ENCODE data around the gene SEMA5A.

Gene SEMA5A

DNA sequence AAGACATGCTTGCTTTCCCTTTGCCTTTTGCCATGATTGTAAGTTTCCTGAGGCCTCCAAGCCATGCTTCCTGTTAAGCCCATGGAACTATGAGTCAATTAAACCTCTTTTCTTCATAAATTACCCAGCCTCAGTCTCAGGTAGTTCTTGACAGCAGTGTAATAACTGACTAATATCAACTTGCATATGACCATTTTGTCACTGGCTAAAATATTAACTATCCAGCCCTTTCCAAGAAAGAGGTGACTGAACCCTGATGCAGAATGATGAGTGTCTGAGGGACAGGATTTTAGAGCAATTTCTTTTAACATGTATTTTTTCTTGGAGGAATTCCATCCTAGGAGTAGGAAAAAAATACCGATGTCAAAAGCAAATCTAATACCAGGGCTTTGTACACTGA is 266.1 kb downstream of the SEMA5A start:
- DNase-seq (ENCODE audit: low read depth in 2 of 2), result no peak

DNA sequence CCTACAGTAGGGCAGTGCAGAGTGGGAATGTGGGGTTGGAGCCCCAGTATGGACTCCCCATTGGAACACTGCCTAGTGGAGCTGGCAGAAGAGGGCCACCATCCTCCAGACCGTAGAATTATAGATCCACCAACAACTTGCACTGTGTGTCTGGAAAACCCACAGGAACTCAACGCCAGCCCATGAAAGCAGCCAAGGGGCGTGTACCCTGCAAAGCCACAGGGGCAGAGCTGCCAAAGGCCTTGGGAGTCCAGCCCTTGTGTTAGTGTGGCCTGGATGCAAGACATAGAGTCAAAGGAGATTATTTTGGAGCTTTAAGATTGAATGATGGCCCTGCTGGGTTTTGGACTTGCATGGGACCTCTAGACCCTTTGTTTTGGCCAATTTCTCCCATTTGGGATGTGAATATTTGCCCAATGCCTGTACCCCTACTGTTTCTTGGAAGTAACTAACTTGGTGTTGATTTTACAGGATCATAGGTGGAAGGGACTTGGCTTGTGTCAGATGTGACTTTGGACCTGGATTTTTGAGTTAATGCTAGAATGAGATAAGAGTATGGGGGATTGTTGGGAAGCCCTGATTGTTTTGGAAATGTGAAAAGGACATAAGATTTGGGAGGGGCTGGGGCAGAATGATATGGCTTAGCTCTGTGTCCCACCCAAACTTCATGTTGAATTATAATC is 266.8 kb downstream of the SEMA5A start:
- DNase-seq (ENCODE audit: low read depth in 2 of 2), result no peak

DNA sequence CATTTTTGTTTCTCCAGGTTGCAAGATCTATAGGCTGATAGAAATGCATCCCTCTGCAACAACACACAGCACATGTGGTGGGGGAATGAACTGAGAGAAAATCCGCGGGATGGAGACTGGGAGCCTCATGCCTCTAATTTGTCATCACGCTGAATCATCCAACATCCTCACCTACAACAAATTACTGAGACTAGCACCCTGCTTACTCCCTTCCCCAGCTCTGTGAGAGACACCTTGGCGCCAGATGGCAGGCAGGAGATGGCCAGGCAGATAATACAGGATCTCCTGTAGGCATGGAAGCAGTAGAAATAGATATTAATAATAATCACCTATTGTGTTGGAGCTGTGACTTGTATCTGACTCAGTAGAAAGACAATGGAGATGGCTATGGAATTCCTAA is 276.9 kb downstream of the SEMA5A start:
- no peak for DNase-seq (ENCODE audit: low read depth in 2 of 2)

DNA sequence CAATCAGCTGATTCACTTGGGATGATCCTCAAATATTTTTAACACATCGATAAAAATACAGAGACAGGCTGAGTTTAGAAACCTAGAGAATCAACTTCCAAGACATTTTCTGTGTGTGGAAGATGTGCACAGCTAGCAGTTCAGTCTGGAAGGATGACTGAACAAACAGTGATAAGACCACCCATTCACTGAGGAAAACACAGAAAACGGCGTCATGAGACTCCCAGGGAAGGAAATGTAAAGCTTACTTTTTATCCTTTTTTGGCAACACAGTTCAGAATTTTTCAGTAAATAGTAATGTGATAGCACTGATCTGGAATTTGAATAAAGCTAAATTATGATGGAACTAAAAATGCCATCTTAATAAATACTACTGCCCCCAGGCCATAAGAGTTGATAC is 277.6 kb downstream of the SEMA5A start:
- no peak for DNase-seq (ENCODE audit: low read depth in 2 of 2)

DNA sequence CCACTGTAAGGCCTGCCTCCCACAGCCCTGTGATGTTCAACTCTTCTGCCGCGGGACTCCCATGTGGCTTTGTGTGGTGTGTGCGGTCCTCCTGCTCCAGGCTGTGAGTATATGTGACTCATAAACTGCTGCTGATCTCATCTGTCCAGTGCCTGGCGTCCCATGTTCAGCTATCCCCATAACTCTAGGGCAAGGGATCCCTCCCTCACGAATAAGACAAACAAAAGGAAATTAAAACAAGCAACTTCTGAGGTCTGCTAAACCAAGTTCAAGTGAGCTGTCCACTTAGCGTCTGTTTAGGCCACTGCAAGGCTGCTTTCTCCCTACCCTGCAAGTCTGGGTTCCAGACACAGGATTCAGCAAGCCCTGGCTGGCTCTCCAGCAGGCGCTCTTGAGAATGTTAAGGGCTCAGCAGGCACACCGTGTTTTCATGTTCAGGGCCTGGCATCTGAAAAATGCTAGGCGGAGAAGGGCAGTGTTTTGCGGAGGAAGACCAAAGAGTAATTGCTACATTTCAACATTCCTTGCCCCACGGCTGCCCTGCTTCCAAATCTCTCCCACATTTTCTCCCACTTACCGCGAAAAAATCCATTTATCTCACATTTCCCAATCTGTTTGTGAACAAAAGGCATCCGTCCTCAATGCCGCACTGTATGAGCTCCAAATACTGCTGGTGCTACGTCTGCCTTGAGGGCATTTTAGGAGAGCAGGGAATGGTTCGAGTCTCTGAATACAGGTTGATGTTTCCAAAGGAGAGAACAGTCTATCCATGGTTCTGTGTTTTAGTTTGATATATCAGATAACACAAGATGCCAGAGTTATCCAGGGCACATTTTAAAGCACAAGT is 280.2 kb downstream of the SEMA5A start:
- DNase-seq (ENCODE audit: low read depth in 2 of 2), result no peak

DNA sequence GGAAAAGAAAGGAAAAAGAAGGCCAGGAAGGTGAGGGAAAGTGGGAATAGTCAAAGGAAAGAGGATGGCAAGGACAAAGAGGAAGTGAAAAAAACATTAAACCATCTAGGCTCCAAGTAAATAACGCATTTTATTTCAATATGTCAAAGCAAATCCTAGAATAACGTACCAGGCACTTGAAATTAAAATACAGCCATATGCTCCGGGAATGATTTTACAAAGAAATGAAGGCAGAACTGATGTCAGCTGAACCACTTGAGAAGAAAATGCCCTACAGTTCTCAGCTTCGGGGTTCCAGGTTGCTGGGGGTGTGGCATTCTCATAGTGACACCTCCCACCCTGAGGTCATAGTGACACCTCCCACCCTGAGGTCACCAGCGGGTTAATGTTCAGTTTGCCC is 281.6 kb downstream of the SEMA5A start:
- DNase-seq (ENCODE audit: low read depth in 2 of 2), result no peak

DNA sequence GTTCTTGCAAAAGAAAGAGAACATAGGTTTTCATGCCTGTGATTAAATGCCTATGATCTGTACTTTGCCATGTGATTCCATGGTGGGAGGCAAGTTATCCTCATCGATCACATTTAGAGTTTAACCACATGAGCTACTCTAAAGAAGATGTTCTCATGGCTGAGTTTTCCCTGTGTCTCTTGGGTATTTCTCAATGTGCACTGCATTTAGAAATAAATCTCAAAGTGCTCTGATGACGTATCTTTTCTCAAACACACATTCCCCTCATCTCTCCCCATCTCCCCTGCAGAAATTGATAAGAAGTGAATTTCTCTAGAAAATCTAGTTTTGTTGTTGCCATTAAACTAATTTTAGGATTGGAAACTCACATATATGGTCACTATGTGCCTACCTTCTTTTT is 282.2 kb downstream of the SEMA5A start:
- DNase-seq (ENCODE audit: low read depth in 2 of 2), result no peak

DNA sequence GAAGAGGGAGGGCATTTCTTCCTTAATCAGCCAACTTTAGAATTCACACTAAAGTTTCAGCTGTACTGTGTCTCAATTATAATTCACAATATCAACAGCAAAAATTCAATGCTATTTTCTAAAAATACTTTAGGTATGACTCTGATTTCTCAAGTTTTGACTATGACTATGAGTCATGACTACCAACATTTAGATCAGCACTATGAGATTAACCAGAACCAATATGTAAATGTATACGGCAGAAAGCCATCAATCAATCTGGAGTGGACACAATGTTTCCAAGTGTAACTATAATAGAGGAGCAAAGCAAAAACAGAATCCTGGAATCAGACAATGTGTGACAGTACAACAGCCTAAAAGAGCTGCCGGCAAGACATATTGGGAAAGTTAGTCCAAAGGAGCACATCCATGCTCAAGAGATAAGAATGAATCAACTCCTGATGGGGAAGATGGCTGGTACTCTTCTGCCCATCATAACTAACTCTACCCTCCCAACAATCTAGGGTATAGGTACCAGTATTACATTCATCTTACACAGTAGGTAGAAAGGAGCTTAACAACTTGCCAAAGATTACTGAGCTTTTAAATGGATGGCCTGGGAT is 294.4 kb downstream of the SEMA5A start:
- no peak for DNase-seq (ENCODE audit: low read depth in 2 of 2)

DNA sequence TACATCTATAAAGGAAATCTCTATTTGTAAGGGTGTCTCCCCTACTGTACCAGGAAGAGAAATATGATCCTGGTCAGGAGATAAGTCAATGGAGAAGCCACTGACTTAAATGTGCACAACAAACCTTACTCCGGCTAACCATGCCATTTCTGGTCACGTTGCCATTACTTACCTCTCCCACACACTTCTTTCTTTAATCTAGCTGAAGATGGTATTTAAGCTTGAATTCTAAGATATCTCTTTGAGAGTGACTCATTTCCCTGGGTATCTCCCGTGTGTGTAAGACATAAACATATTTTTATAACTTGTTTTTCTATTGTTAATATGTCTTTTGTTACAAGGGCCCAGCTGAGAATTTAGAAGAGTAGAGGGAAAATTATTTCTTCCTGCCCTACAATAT is 296.6 kb downstream of the SEMA5A start:
- no peak for DNase-seq (ENCODE audit: low read depth in 2 of 2)

DNA sequence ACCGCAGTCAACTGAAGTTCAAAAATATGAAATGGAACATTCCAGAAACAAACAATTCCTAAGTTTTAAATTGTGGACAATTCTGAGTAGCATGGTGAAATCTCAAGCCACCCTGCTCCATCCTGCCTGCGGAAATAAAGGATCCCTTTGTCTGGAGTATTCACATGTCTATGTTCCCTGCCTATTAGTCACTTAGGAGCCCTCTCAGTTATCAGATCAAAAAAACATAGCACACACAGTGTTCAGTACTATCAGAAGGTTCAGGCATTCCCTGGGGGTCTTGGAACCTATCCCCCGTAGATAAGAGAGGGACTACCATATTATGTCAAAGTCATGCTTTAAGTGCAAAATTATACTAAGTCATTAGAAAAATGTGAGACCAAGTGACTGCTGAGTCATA is 300.8 kb downstream of the SEMA5A start:
- DNase-seq (ENCODE audit: low read depth in 2 of 2), result no peak

DNA sequence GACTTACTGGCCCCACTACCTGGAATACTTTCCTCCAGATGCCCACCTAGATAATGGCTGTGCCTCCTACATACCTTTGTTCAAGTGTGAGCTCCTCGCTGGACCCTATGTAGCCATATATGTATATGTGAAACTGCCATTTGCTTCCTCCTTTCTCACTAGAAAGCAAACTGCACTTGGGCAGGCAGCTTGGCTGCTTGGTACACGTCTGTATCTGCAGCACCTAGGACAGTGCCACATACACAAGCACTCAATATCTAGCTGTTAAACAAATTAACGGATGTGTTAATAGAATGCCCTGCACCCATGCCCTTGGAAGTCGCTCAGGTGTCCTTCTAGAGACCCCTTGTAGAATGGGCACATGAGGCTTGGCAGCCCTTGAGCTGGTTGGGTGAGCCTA is 301.5 kb downstream of the SEMA5A start:
- no peak for DNase-seq (ENCODE audit: low read depth in 2 of 2)

DNA sequence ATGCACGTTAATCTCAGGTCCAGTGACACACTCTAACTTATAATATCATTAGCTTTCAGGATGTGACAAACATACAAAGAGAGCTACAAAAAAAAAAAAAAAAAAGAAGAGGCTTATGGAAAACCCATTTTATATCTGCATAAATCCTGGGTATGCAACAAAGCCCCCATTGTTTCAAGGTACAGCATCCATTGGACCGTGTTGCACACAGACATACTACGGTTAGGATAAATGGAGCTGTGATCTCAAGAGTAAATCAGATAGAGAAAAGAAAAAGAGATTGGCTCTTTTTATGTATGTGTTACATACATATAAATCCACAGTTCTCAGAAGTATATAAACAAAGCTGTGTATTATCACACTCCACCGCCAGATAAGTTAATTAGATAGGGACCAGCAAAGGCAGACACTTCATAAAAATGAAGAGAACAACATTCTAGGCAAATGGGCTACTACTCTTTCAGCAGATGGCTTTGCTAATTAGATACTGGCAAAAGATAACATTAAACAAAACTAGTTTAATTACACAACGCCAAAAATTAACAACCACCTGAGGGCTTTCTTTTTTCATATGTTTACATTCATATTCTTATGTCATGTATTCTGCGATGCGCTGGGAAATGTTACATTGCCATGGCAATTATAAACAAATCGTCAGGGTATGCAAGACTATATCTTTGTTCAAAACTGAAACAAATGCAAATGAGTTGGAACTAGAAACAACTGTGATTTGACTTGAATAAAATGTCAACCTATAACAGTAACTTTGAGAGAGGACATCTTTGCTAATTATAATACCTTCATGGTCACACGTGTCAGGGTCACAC is 304.2 kb downstream of the SEMA5A start:
- DNase-seq (ENCODE audit: low read depth in 2 of 2), result no peak

DNA sequence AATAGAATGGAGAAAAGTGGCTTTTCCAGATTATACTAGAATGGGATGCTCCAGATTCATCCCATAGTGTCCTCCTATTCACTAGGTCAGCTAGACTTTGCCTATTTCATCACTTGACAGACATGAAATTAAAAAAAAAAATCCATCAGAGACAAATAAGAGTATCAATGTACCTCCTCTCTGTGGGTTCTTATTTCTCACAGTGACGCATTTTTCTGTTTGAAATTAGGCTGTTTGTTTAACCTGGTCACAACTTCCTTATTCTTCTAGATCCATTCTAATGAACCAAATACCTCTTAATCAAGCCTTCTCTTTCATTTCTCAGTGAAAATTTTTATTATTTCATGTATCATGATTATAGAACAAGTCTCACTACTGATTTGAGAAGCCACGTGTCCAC is 305.4 kb downstream of the SEMA5A start:
- no peak for DNase-seq (ENCODE audit: low read depth in 2 of 2)

DNA sequence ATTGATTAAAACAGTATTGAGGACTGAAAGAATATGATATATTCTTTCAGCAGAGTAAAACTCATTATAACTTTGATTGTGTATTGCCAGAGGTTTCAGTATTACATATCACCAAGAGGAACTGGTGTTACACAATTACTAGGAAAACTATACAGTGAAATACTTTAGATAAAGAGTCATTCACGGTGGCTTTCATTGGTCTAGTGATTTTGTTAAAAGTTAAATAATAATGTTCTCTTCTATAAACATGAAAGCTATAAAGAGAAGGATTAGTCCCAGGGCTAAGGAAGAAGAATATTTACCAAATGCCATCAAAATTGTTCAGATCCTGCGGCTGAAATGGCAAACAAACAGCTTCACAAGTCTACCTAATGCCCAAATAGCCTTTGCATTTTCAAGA is 306.2 kb downstream of the SEMA5A start:
- no peak for DNase-seq (ENCODE audit: low read depth in 2 of 2)

DNA sequence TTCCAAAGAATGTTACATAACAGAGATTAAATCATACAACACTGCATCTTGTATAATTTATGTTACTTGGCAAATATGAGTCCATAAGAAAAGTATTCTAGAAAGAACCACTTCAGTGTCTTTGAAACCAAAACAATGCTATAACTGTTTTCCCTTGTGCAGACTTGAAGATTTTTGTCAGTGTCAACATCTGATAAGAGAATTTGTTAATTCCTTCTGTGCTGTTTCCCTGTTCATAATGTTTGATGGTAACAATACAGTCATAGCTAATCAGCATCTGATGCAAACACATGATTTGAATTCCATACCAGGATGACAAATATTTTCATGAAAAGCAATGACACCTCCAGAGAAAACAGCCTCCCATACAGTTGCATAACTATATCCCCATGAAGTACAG is 306.8 kb downstream of the SEMA5A start:
- DNase-seq (ENCODE audit: low read depth in 2 of 2), result no peak

DNA sequence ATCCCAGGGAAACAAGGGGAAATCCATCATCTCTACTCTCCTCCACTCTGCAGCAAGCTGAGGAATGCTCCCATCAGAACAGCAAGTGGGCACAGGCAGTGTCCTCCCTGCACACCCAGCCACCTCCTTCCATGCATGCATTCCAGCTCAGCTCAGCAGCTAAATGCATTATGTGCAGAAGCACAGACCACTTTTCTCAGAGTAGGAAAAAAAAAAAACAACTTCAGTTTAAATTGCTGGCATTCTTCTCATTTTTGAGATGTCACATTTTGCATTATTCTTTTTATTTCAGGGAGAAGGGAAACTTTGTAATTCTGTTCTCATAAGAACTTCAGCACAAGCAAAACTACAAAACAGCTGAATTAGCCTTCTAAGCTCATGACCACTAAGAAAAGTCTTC is 312.2 kb downstream of the SEMA5A start:
- DNase-seq (ENCODE audit: low read depth in 2 of 2), result no peak

DNA sequence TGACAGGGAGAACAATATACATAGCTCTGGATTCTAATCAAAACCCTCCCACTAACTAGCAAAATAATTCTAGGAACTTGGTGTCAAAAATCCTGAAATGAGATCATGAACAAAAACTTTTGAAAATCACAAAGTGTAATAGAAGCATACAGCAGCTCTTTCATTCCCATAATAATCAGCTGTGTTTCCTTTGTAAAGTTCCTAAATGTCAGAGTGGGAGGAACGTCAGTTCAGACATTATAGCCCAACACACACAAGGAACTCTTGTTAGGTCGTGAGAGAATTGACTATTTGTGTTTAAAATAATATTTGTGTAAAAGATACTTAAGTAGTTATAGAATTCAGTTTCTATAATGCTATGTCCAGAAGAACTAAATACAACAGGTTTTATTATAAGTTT is 312.8 kb downstream of the SEMA5A start:
- DNase-seq (ENCODE audit: low read depth in 2 of 2), result no peak

DNA sequence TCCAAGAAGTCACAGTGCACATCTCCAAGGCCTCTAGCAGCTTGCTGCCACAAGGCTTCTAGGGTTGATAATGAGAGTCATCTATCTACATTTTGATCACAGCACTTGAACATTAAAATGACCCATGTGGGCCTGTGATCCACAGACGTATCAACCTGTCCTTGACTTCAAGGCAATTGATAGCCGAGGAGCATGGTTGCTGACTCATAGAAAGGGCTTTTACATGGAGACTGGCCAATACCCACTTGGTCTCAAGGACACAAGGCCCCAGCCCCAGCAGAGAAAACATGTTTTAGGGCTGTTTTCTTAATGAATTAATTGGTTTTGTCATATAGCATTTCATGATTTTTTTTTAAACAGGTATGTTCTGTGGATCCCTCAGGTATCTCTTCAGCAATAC is 314.0 kb downstream of the SEMA5A start:
- no peak for DNase-seq (ENCODE audit: low read depth in 2 of 2)

DNA sequence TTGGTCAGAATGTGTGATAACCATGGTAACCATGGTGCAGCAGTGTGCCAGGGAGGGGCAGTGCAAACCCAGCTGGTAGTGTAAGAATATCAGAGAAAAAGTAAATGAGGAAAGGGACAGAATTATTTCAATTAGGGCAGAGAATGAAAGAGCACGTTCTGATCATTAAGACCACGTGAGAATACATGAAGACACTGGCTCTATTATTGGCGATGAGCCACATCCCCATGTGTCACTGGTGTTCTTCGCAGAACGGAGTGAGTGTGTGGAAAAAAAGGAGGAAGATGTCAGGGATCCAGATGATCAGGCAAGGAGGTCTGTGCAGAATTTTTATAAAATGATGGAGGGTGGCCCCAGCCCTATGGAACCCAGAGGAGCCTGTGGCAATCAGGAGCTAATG is 315.5 kb downstream of the SEMA5A start:
- no peak for DNase-seq (ENCODE audit: low read depth in 2 of 2)

DNA sequence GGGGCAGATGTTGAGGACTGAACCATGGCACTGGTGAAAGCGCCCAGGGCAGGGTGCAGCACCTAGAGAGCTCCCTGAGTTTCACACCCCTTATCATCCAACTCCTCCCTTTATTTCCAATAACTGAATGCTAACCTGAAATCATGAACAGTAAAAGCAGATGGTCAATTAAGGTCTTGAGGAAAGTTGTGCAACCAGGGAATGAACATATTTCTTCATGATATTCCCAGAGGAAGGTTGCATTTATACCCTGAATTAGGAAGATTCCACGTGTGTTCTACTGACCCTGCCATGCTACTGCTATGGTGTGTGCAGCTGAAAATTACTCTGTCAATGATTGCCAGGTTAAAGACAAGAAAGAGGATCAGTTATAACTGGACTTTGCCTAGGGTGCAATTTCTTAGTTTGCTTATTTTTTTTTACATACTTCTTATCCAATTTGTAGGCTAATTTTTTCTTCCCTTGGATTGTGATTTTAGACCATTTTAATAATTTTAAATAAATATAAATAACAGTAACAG is 319.8 kb downstream of the SEMA5A start:
- DNase-seq (ENCODE audit: low read depth in 2 of 2), result no peak

DNA sequence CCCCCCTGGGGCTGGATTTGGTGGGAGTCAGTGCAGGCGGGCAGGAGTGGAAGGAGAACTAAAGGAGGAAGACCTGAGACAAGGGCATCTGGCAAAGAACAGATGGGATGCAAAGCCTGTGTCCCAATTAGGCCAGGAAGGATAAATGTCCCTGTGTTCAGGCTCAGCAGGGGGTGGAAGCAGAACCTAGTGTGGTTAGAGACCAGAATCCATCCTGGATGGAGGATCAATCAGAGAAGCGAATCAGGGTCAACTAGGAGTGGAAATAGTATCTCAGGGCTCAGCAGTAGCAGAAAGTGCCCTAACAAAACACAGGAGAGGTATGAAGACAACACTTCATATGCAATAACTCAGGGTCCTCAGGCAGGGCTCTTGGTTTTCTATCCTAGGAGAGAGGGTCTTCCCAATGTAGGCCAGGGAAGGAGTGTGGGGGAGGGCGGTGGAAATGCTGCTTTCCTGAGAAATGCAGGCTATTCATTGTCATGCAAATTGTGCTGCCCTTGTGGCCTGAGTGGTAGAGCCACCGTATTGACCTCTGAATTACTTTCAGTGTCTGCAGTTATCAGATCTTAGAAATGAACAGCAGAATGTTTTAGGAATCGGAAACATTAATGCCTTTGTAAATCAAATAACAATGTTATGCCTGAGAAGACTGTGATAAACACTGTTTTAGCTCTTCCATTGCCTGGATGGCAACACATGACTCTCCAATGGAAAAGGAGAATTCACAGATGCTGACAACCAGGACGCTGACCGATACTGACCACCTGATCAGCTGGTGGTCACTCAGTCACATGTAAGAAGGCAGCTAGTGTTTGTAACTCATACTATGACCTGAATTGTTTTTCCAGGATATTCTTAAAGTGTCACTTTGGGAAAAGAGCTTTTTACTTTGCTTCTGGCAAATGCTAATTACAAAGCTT is 323.6 kb downstream of the SEMA5A start:
- DNase-seq (ENCODE audit: low read depth in 2 of 2), result no peak
